Suprapubic skin (tissue), 3 donors: ENCODE measurements around the gene ZNF747.

Source experiments
- POLR2A ChIP-seq, 2 donors: fragments of 450-650 bp; IDR thresholded peaks; one replicate each; pipeline ENCODE4 v1.6.1; 2017; ENCODE audit warnings: antibody characterized with exemption in 2 of 2, mild to moderate bottlenecking in 2 of 2, moderate library complexity in 2 of 2
- TF ChIP-seq, protein P1 (sequence below), 2 donors: fragments of 200-600 bp in 1 of 2; fragments of 450-650 bp in 1 of 2; sonication (generic) in 1 of 2; IDR thresholded peaks; one replicate each; pipeline ENCODE4 v1.5.1; 2016 to 2019; ENCODE audit warnings: antibody characterized with exemption in 2 of 2, mild to moderate bottlenecking in 1 of 2, moderate library complexity in 1 of 2

DNA sequence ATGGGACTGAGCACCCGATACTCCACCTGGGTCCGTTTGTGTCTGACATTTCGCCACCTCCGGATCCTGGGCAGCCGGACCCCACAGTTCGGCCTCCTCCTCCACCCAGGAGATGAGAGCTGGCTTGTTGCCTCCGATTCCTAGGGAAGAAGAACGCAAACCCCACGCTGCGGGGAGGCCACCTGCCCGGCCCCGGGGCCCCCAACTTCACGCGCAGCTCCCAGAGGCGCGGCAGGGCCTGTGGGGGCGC lies 23.0 kb upstream of the ZNF747 start:
- TF ChIP-seq, protein P1, sequence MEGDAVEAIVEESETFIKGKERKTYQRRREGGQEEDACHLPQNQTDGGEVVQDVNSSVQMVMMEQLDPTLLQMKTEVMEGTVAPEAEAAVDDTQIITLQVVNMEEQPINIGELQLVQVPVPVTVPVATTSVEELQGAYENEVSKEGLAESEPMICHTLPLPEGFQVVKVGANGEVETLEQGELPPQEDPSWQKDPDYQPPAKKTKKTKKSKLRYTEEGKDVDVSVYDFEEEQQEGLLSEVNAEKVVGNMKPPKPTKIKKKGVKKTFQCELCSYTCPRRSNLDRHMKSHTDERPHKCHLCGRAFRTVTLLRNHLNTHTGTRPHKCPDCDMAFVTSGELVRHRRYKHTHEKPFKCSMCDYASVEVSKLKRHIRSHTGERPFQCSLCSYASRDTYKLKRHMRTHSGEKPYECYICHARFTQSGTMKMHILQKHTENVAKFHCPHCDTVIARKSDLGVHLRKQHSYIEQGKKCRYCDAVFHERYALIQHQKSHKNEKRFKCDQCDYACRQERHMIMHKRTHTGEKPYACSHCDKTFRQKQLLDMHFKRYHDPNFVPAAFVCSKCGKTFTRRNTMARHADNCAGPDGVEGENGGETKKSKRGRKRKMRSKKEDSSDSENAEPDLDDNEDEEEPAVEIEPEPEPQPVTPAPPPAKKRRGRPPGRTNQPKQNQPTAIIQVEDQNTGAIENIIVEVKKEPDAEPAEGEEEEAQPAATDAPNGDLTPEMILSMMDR (IDR thresholded peaks at IDR 0.05) = no peak
- TF ChIP-seq POLR2A (IDR thresholded peaks at IDR 0.05) = no peak
